Transverse colon (tissue), 4 donors: ENCODE data around the gene PKMYT1. TPM values are rescaled to one million over a fixed set of nuclear protein-coding genes. Genes with fewer than 3 reads are reported as not detected.

Source experiments
- DNase-seq: peaks from one replicate; pipeline ENCODE4 v3.0.0-alpha.2; 2019
- H3K27ac ChIP-seq, 4 donors: fragments of 200-600 bp; sonication (generic); 2 replicates each; pipeline ENCODE4 v1.5.1; 2016 to 2018; ENCODE audit warnings: inconsistent platforms in 4 of 4
- H3K27me3 ChIP-seq: fragments of 200-600 bp; sonication (generic); 2 replicates; pipeline ENCODE4 v1.5.1; 2017; ENCODE audit warnings: inconsistent platforms
- H3K36me3 ChIP-seq, 4 donors: fragments of 200-600 bp; sonication (generic); 2 replicates each; pipeline ENCODE4 v1.5.1; 2017 to 2019; ENCODE audit warnings: inconsistent platforms in 4 of 4
- H3K4me1 ChIP-seq, 4 donors: fragments of 200-600 bp; sonication (generic); 2 replicates each; pipeline ENCODE4 v1.5.1; 2017 to 2020; ENCODE audit warnings: inconsistent platforms in 4 of 4
- H3K4me3 ChIP-seq, 4 donors: fragments of 200-600 bp; sonication (generic); 1 replicate in 1 of 4; 2 replicates in 3 of 4; pipeline versions ENCODE4 v1.5.1 to v1.6.1; 2017 to 2019; ENCODE audit warnings: inconsistent platforms in 4 of 4
- H3K9me3 ChIP-seq, 2 donors: fragments of 200-600 bp; sonication (generic); 2 replicates each; pipeline ENCODE4 v1.5.1; 2017 to 2019; ENCODE audit warnings: inconsistent platforms in 2 of 2
- CTCF ChIP-seq, 5 experiments: fragments of 200-600 bp in 3 of 5; fragments of 450-650 bp in 2 of 5; sonication (generic) in 3 of 5; IDR thresholded peaks; 1 replicate in 2 of 5; 2 replicates in 3 of 5; pipeline ENCODE4 v1.5.1; 2016 to 2017; ENCODE audit warnings: antibody characterized with exemption in 5 of 5, inconsistent platforms in 3 of 5, mild to moderate bottlenecking in 2 of 5, moderate library complexity in 1 of 5
- EP300 ChIP-seq: sonication (generic); formaldehyde crosslinking; IDR thresholded peaks from one replicate; pipeline ENCODE4 v1.6.1; 2017; ENCODE audit warnings: antibody characterized with exemption, low read depth
- POLR2A ChIP-seq: fragments of 450-650 bp; IDR thresholded peaks from one replicate; pipeline ENCODE4 v1.6.1; 2016; ENCODE audit warnings: antibody characterized with exemption, mild to moderate bottlenecking, moderate library complexity
- POLR2AphosphoS5 ChIP-seq, 3 donors: sonication (generic); formaldehyde crosslinking; IDR thresholded peaks; one replicate each; pipeline ENCODE4 v1.6.1; 2016; ENCODE audit warnings: antibody characterized with exemption in 3 of 3
- whole genome bisulfite sequencing, 2 donors: methylation state at CpG; one replicate each; pipeline ENCODE4 v1.1.5; 2018; ENCODE audit warnings: low coverage in 1 of 2; 5-methylcytosine and 5-hydroxymethylcytosine counted together
- in situ Hi-C, 4 donors: fragments of 200-750 bp; cut with MboI; loops; one replicate each; pipeline versions ENCODE4 v1.15.0 to v1.15.1; 2017; ENCODE audit warnings: low sequenced_read_pairs in 3 of 4, low pct_ligation_motif_present in 1 of 4, low pct_unique_long_range_greater_than_20kb in 1 of 4
- intact Hi-C: fragments of 100-400 bp; cut with DNase I; formaldehyde crosslinking; loops from one replicate; pipeline ENCODE4 v1.15.1; 2023; ENCODE audit warnings: low total_unique reads
- total RNA-seq, 4 donors: library from RNA; depleted of rRNA; stranded (reverse); fragments of >200 nt; gene quantifications; one replicate each; pipeline ENCODE4 v1.1.0, GENCODE V29; 2016

Gene PKMYT1
- total RNA-seq, 4 donors from 2014 or later, result 0.55 to 3.6 (median 3.0) TPM; not detected in 1

- Histone ChIP-seq H3K36me3 (no peaks in the 10 kb centered on the region), H3K9me3 (no peaks in the 10 kb centered on the region), H3K27me3 (peaks cover 85% of the 10 kb centered on the region), H3K27ac (no peak overlapping the region), H3K4me1 (peaks cover 30 to 54% (median 51%) of the 10 kb centered on the region in 4 donors), H3K4me3 (peak overlapping the region in 2 of 4 donors; percentile 31 to 41)
- intact Hi-C loops (no loop called here), in situ Hi-C loops (no loop called here)
- DNase-seq, result peak; percentile 58
- TF ChIP-seq EP300 (no peak), POLR2A (no peak), POLR2AphosphoS5 (IDR thresholded peaks at IDR 0.05) (no peak), CTCF (IDR thresholded peaks at IDR 0.05) (no peak)
- WGBS, 2 donors, result 1% methylated on average over 39 of the region's 68 CpGs; no CpG with 5 or more reads in 1 of the 2 donors
Observed at GRCh38 chr16:2964475-2965336, 15.5 kb downstream of the PKMYT1 start.

GRCh38 chr16:2963723-2964474 lies 16.3 kb downstream of the PKMYT1 start, which contains the start of gene KREMEN2:
TSS of gene KREMEN2 (plus strand) at chr16:2964275. CDS start at chr16:2964521, 246 bp downstream.
- intact Hi-C loops, result no loop called here
- Histone ChIP-seq H3K36me3 (no peaks in the 10 kb centered on the region), H3K4me1 (peaks cover 30 to 51% (median 48%) of the 10 kb centered on the region in 4 donors), H3K4me3 (peak within 1 kb of the TSS in 2 of 4 donors; percentile 31 to 41), H3K27ac (no peak within 1 kb of the TSS), H3K27me3 (peaks cover 93% of the 10 kb centered on the region), H3K9me3 (no peaks in the 10 kb centered on the region)
- TF ChIP-seq POLR2AphosphoS5 (IDR thresholded peaks at IDR 0.05) (no peak), CTCF (IDR thresholded peaks at IDR 0.05) (no peak), POLR2A (no peak), EP300 (no peak)
- peak; percentile 21 for DNase-seq
- WGBS, 2 donors, result 1% methylated on average over 52 of the region's 60 CpGs; no CpG with 5 or more reads in 1 of the 2 donors
- in situ Hi-C loops, result no loop called here

GRCh38 chr16:2963074-2963722 lies 17.0 kb downstream of the PKMYT1 start:
- H3K4me3 ChIP-seq, result peak overlapping the region in 2 of 4 donors; percentile 31 to 41
- H3K27ac ChIP-seq, result no peak overlapping the region
- TF ChIP-seq POLR2A, result no peak
- no peak for TF ChIP-seq EP300
- TF ChIP-seq CTCF (IDR thresholded peaks at IDR 0.05), result no peak
- no peak for TF ChIP-seq POLR2AphosphoS5 (IDR thresholded peaks at IDR 0.05)
- H3K4me1 ChIP-seq, result peaks cover 25 to 44% (median 42%) of the 10 kb centered on the region in 4 donors
- 2% methylated on average over 16 of the region's 40 CpGs; no CpG with 5 or more reads in 1 of the 2 donors for WGBS, 2 donors
- in situ Hi-C loops (no loop called here), intact Hi-C loops (no loop called here)
- peak; percentile 8 for DNase-seq
- H3K9me3 ChIP-seq, result no peaks in the 10 kb centered on the region
- H3K36me3 ChIP-seq, result no peaks in the 10 kb centered on the region
- H3K27me3 ChIP-seq, result peaks cover 91% of the 10 kb centered on the region
